ENCODE data around the gene CRISP3.
"Not testable (repeated sequence)": the region's sequence is repeated elsewhere in the genome, so short reads cannot be mapped to it uniquely, and the experiment has no call there.

CRISP3 gene

GRCh38 chr6:49739423-49739822 lies 4.8 kb downstream of the CRISP3 start:
- FAIRE-seq (no peak), DNase-seq (ENCODE audit: insufficient read length) (no peak)
- no peak for TF ChIP-seq POLR2AphosphoS5 (IDR thresholded peaks at IDR 0.05; ENCODE audit: low read depth, low read length)
- TF ChIP-seq POLR2A (IDR thresholded peaks at IDR 0.05; ENCODE audit: low read depth, low read length): no peak
- no peak for TF ChIP-seq TAF1 (IDR thresholded peaks at IDR 0.05; ENCODE audit: borderline replicate concordance, low read depth, low read length)

- no peak for DNase-seq (ENCODE audit: insufficient read length)
- FAIRE-seq: no peak
These were observed 8.1 kb downstream of the CRISP3 start for GRCh38 chr6:49736017-49736508.

DNA sequence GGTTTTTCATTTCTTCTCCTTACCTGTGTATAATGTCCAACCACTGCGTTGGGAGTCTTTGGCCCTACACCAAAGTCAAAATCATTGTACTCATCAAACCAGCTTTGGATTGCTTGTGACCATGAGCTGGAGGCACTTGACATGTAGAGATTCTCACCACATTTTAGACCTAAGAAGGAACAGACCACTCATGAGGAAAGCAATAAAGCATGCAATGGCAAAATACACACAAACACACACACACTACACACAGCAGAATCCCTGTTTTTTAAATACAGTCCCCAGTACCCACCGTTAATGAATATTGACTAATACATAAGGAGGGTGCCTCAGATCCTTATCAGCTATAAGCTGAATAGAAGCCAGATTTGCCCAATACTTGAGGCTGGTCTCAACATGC lies 10.5 kb downstream of the CRISP3 start:
- TF ChIP-seq POLR2AphosphoS5 (IDR thresholded peaks at IDR 0.05; ENCODE audit: low read depth, low read length): no peak
- TF ChIP-seq TAF1 (IDR thresholded peaks at IDR 0.05; ENCODE audit: borderline replicate concordance, low read depth, low read length): no peak
- TF ChIP-seq POLR2A (IDR thresholded peaks at IDR 0.05; ENCODE audit: low read depth, low read length): no peak
- FAIRE-seq: no peak
- no peak for DNase-seq (ENCODE audit: insufficient read length)

More at GRCh38 chr6:49736017-49736508, 8.1 kb downstream of the CRISP3 start:
- TF ChIP-seq POLR2A (IDR thresholded peaks at IDR 0.05; ENCODE audit: low read depth, low read length) (no peak), POLR2AphosphoS5 (IDR thresholded peaks at IDR 0.05; ENCODE audit: low read depth, low read length) (no peak), TAF1 (IDR thresholded peaks at IDR 0.05; ENCODE audit: borderline replicate concordance, low read depth, low read length) (no peak)

DNA sequence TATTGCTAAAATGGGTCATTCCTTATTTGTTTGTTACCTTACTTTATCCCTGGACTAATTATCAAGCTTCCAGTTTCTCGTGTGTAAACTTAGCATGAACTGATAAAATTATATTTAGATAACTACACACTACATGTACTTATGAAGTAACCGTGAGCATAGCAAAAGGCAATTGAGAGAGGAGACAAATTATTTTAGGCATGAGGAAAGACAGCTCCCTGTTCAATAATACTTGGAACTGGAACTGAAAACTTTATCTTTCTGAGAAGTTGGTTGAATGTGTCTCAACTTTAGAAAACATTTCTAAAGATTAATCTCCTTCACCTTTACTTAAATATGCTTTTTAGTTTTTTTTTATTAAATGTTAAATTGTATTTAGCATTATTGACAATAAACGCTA lies 11.4 kb downstream of the CRISP3 start:
- DNase-seq (ENCODE audit: insufficient read length) (no peak), FAIRE-seq (no peak)
- TF ChIP-seq TAF1 (IDR thresholded peaks at IDR 0.05; ENCODE audit: borderline replicate concordance, low read depth, low read length) (no peak), POLR2A (IDR thresholded peaks at IDR 0.05; ENCODE audit: low read depth, low read length) (no peak), POLR2AphosphoS5 (IDR thresholded peaks at IDR 0.05; ENCODE audit: low read depth, low read length) (no peak)

GRCh38 chr6:49730251-49730650 lies 13.9 kb downstream of the CRISP3 start:
- TF ChIP-seq POLR2AphosphoS5 (IDR thresholded peaks at IDR 0.05; ENCODE audit: low read depth, low read length) (no peak), POLR2A (IDR thresholded peaks at IDR 0.05; ENCODE audit: low read depth, low read length) (no peak), TAF1 (IDR thresholded peaks at IDR 0.05; ENCODE audit: borderline replicate concordance, low read depth, low read length) (no peak)
- no peak for DNase-seq (ENCODE audit: insufficient read length)
- FAIRE-seq: no peak

DNA sequence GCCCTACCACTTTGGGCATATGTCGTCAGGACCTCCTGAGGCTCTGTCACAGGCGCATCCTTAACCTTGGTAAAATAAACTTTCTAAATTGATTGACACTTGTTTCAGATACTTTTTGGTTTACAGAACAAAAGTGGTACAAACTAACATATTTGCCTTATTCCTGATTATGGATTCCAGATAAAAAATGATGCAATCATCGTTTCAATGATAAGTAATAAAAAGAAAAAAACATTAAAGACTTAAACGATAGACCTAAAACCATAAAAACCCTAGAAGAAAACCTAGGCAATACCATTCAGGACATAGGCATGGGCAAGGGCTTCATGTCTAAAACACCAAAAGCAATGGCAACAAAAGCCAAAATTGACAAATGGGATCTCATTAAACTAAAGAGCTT lies 20.3 kb downstream of the CRISP3 start:
- FAIRE-seq; DNase-seq (ENCODE audit: insufficient read length): not testable (repeated sequence)

- TF ChIP-seq TAF1 (IDR thresholded peaks at IDR 0.05; ENCODE audit: borderline replicate concordance, low read depth, low read length): no peak
- no peak for FAIRE-seq
These were observed 22.9 kb downstream of the CRISP3 start for GRCh38 chr6:49721297-49721696.

DNA sequence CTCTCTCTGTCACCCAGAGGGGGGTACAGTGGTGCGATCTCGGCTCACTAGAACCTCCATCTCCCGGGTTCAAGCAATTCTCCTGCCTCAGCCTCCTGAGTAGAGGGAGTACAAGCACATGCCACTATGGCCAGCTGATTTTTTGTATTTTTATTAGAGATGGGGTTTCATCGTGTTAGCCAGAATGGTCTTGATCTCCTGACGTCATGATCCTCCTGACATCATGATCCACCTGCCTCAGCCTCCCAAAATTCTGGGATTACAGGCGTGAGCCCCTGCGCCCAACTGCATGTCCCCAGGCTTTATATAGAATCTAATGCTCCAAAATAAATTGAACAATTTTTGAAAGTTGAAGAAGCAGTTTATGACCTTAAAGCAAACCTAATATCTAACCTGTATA lies 23.8 kb downstream of the CRISP3 start:
- TF ChIP-seq TAF1 (IDR thresholded peaks at IDR 0.05; ENCODE audit: borderline replicate concordance, low read depth, low read length) (no peak), POLR2AphosphoS5 (IDR thresholded peaks at IDR 0.05; ENCODE audit: low read depth, low read length) (no peak), POLR2A (IDR thresholded peaks at IDR 0.05; ENCODE audit: low read depth, low read length) (no peak)
- no peak for FAIRE-seq
- no peak for DNase-seq (ENCODE audit: insufficient read length)

More at GRCh38 chr6:49721297-49721696, 22.9 kb downstream of the CRISP3 start:
- no peak for DNase-seq (ENCODE audit: insufficient read length)

DNA sequence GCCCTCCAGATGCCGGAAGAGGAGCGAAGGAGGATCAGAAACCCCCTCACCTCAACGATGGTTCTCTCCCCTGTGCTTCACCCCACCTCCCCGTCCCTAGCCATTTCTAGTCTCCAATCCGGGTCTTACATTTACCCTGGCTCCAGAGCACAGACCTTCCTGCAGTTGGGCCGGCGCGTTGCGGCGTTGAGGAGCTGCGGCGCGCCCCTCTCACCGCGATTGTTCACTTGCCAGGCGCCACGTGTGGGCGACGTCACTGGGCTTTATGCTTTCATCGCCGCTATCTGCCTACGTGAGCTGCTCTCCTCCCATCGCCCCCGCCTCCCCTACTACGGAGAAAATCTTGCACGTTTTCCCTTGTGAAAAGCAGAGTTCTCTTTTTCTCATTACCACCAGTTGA lies 30.8 kb downstream of the CRISP3 start, which contains the start of gene CRISP2:
TSS of gene CRISP2 (minus strand) at position 198 of the 400 bp plus-strand sequence. CDS start 4,347 bp downstream, outside the sequence.
- no peak for DNase-seq (ENCODE audit: insufficient read length)
- TF ChIP-seq POLR2A (IDR thresholded peaks at IDR 0.05; ENCODE audit: low read depth, low read length) (no peak), TAF1 (IDR thresholded peaks at IDR 0.05; ENCODE audit: borderline replicate concordance, low read depth, low read length) (no peak), POLR2AphosphoS5 (IDR thresholded peaks at IDR 0.05; ENCODE audit: low read depth, low read length) (no peak)
- no peak for FAIRE-seq

- FAIRE-seq (no peak), DNase-seq (ENCODE audit: insufficient read length) (no peak)
- no peak for TF ChIP-seq TAF1 (IDR thresholded peaks at IDR 0.05; ENCODE audit: borderline replicate concordance, low read depth, low read length)
- TF ChIP-seq POLR2AphosphoS5 (IDR thresholded peaks at IDR 0.05; ENCODE audit: low read depth, low read length): no peak
- no peak for TF ChIP-seq POLR2A (IDR thresholded peaks at IDR 0.05; ENCODE audit: low read depth, low read length)
These were observed 45.7 kb downstream of the CRISP3 start for GRCh38 chr6:49698478-49698877.

GRCh38 chr6:49693512-49693911 lies 50.7 kb downstream of the CRISP3 start:
- no peak for DNase-seq (ENCODE audit: insufficient read length)
- no peak for FAIRE-seq
- TF ChIP-seq POLR2AphosphoS5 (IDR thresholded peaks at IDR 0.05; ENCODE audit: low read depth, low read length): no peak
- no peak for TF ChIP-seq TAF1 (IDR thresholded peaks at IDR 0.05; ENCODE audit: borderline replicate concordance, low read depth, low read length)
- TF ChIP-seq POLR2A (IDR thresholded peaks at IDR 0.05; ENCODE audit: low read depth, low read length): no peak

DNA sequence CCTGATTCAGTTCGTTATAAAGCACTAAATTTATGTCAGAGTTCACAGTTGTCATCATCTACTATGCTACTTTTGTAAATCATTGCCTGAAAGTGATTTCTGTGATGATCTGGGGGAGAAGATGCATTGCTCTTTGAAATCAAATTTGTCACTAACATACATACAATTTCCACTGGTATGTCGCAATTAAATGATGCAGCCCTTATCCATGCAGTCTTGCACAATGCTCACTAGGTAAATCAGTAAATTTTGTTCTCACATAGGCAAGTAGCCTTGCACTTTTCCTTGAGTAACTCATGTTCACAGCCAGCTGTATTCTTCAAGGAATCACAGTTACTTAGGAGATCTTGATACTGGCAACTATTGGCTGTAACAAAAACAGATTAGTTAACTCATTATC lies 51.7 kb downstream of the CRISP3 start:
- TF ChIP-seq POLR2AphosphoS5 (IDR thresholded peaks at IDR 0.05; ENCODE audit: low read depth, low read length): no peak
- TF ChIP-seq TAF1 (IDR thresholded peaks at IDR 0.05; ENCODE audit: borderline replicate concordance, low read depth, low read length): no peak
- TF ChIP-seq POLR2A (IDR thresholded peaks at IDR 0.05; ENCODE audit: low read depth, low read length): no peak
- no peak for DNase-seq (ENCODE audit: insufficient read length)
- no peak for FAIRE-seq

Measured in GM12892 (cell line).